ENCODE measurements around the gene DENND2D.

The DENND2D gene

DNA sequence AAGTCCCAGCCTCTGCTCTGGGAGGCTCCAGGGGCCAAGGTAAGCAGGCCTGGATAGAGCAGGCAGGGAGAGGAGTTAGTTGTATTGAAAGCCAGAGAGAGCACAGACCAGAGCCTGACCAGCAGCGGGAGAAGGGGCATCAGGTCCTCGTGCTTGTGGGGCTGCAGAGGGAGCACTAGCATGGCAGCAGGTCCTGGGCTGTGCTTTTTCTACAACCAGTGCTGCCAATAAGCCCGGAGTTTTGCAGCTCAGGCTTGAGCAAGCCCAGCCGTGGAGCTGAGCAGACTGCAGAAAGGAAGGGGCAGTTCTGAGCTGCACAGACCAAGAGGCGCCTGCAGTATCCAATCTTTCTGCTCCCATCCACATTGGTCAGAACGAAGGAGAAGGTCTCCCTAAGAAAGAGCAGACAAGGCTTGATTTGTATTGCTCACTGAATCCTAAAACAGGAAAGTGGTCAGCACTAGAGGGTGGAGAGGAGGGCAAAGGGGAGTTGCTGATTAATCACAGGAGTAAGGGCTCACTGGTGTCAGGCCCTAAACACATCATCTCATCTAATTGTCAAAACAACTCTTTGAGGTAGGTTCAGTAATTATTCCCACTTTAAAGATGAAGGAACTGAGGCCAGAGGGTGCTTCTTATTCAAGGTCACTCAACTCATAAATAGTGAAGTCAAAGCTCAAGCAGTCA is 2.7 kb downstream of the DENND2D start:
- ChIA-PET POLR2A (no interaction called here), CTCF (interaction anchor here (1.0 to 10.2 kb wide), 9 partner anchors 9 to 472 kb away, joined by 3 to 123 read pairs (median 4); no protein-coding TSS in a partner anchor)
- no peak overlapping the region for H3K4me3 ChIP-seq (ENCODE audit: control insufficient read depth in 1 of 7, extremely low read depth in 1 of 7, insufficient read depth in 4 of 7, low read depth in 2 of 7, low read length in 6 of 7)
- peak; percentile 55 to 76 (median 64) for DNase-seq
- H3K27ac ChIP-seq (ENCODE audit: insufficient read depth in 1 of 2, low read depth in 1 of 2, low read length in 2 of 2, poor library complexity in 1 of 2, severe bottlenecking in 2 of 2) = no peak overlapping the region
- H3K36me3 ChIP-seq (ENCODE audit: control insufficient read depth in 4 of 4, insufficient read depth in 4 of 4, low read length in 3 of 4) = peaks cover 0 to 31% (median 10%) of the 10 kb centered on the region in 4 experiments
- H3K27me3 ChIP-seq (replicated peaks in 2 of 5; ENCODE audit: control insufficient read depth in 4 of 5, insufficient read depth in 5 of 5, low read length in 4 of 5) = no peaks in the 10 kb centered on the region
- H3K9me3 ChIP-seq (ENCODE audit: control extremely low read depth in 1 of 5, control insufficient read depth in 4 of 5, insufficient read depth in 2 of 5, low read depth in 1 of 5, low read length in 4 of 5) = no peaks in the 10 kb centered on the region
- H3K4me1 ChIP-seq (ENCODE audit: control extremely low read depth in 1 of 4, control insufficient read depth in 4 of 4, insufficient read depth in 4 of 4, low read length in 3 of 4) = peaks cover 14 to 70% (median 38%) of the 10 kb centered on the region in 4 experiments
- 74% methylated on average over 4 of the region's 6 CpGs for WGBS (ENCODE audit: insufficient coverage)

DNA sequence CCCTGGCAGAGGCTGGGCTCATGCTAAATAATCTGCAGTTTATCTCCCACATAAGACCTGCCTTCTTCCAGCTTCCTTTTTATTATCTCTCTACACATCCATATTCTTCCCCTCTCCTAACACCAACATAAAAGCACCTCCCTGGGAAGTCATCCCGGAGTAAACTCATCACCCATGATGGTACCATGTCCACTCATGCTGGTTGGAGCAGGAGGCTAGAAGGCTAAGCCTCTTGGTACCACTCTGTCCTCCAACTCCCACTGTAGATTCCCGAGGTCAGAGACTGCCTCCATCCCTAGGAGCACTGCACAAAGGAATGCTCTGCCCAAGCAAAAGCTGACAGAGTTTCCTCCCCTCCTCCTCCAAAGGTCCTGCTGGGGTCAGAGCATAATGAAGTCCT is 4.2 kb downstream of the DENND2D start:
- H3K9me3 ChIP-seq (ENCODE audit: control extremely low read depth in 1 of 5, control insufficient read depth in 4 of 5, insufficient read depth in 2 of 5, low read depth in 1 of 5, low read length in 4 of 5) = no peaks in the 10 kb centered on the region
- H3K4me1 ChIP-seq (ENCODE audit: control extremely low read depth in 1 of 4, control insufficient read depth in 4 of 4, insufficient read depth in 4 of 4, low read length in 3 of 4) = peaks cover 6 to 63% (median 33%) of the 10 kb centered on the region in 4 experiments
- H3K27me3 ChIP-seq (replicated peaks in 2 of 5; ENCODE audit: control insufficient read depth in 4 of 5, insufficient read depth in 5 of 5, low read length in 4 of 5) = no peaks in the 10 kb centered on the region
- H3K4me3 ChIP-seq (ENCODE audit: control insufficient read depth in 1 of 7, extremely low read depth in 1 of 7, insufficient read depth in 4 of 7, low read depth in 2 of 7, low read length in 6 of 7) = no peak overlapping the region
- DNase-seq = no peak
- 92% methylated on average over 2 of the region's 2 CpGs for WGBS (ENCODE audit: insufficient coverage)
- ChIA-PET CTCF (interaction anchor here (1.2 to 10.2 kb wide), 7 partner anchors 8 to 210 kb away, joined by 3 to 123 read pairs (median 4); no protein-coding TSS in a partner anchor), POLR2A (no interaction called here)
- no peak overlapping the region for H3K27ac ChIP-seq (ENCODE audit: insufficient read depth in 1 of 2, low read depth in 1 of 2, low read length in 2 of 2, poor library complexity in 1 of 2, severe bottlenecking in 2 of 2)
- H3K36me3 ChIP-seq (ENCODE audit: control insufficient read depth in 4 of 4, insufficient read depth in 4 of 4, low read length in 3 of 4) = peaks cover 0 to 42% (median 10%) of the 10 kb centered on the region in 4 experiments

DNA sequence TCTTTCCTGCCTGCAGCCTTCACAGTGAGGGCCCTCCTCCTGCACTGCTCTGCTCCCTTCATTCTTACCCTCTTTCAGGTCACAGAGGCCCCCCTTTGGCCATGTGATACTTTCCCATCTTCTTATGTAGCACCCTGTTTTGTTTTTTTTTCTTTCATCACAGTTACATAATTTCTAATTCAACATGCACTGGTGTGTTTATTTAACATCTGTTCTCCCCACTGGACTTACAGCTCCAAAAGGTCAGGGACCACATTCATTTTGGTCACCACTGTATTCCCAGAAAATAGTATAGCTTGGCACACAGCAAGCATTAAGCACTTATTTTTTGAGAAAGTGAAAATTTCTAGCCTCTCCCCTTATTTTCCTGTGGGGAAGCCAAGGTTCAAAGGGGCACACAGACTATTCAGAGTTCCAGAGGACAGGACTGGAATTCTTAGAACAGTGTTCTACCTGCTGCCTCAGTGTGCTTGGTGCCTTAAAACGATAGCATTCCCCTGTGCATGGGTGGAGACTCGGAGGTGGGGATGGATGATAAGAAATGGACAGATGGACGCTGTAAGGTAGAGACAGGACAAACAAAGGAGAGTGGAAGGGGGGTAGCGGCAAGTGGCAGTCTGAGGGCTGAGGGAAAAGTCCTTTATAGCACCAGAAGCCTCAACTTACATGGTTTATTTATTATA is 5.3 kb downstream of the DENND2D start:
- ChIA-PET CTCF (interaction anchor here (1.3 to 10.2 kb wide), 4 partner anchors 24 to 211 kb away, joined by 3 to 123 read pairs (median 6); no protein-coding TSS in a partner anchor), POLR2A (no interaction called here)
- DNase-seq = no peak
- Histone ChIP-seq H3K27me3 (replicated peaks in 2 of 5; ENCODE audit: control insufficient read depth in 4 of 5, insufficient read depth in 5 of 5, low read length in 4 of 5) (no peaks in the 10 kb centered on the region), H3K27ac (ENCODE audit: insufficient read depth in 1 of 2, low read depth in 1 of 2, low read length in 2 of 2, poor library complexity in 1 of 2, severe bottlenecking in 2 of 2) (no peak overlapping the region), H3K4me3 (ENCODE audit: control insufficient read depth in 1 of 7, extremely low read depth in 1 of 7, insufficient read depth in 4 of 7, low read depth in 2 of 7, low read length in 6 of 7) (no peak overlapping the region), H3K4me1 (ENCODE audit: control extremely low read depth in 1 of 4, control insufficient read depth in 4 of 4, insufficient read depth in 4 of 4, low read length in 3 of 4) (peaks cover 6 to 52% (median 25%) of the 10 kb centered on the region in 4 experiments), H3K36me3 (ENCODE audit: control insufficient read depth in 4 of 4, insufficient read depth in 4 of 4, low read length in 3 of 4) (peaks cover 3 to 49% (median 12%) of the 10 kb centered on the region in 4 experiments), H3K9me3 (ENCODE audit: control extremely low read depth in 1 of 5, control insufficient read depth in 4 of 5, insufficient read depth in 2 of 5, low read depth in 1 of 5, low read length in 4 of 5) (no peaks in the 10 kb centered on the region)
- 100% methylated on average over 3 of the region's 4 CpGs for WGBS (ENCODE audit: insufficient coverage)

DNA sequence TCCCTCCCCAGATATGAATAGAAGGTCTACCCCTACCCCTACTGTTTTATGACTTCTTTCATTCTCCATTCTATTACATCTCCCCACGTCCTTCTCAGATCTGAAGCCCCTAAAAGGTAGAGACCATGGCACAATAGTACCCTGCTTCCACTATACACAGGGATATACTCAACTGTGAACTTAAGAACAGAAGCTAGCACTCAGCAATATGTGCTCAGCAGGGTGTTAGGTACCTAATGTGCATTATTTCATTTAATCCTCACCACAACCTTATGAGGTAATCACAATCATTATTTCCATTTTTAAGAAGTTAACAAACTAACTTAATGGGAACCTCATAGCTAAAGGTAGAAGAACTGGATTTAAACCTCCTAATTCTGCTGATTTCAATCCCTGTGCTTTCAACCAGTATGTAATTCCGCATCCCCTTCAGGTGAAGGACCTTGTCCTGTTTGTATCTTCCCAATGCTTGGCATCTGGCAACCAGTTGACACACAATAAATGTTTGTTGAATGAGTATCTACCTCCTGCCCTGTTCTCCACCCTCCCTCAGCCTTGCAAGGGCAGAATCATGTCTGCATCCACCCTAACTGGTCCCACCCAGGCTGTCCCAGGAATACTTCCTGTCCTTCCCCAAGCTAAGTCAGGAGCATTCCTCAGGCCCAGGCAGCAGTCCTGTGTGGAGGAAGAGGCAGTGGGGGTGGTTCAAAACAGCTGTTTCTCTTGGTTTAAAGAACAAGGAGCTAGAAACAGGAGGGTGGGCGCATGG is 6.5 kb downstream of the DENND2D start:
- Histone ChIP-seq H3K4me1 (ENCODE audit: control extremely low read depth in 1 of 4, control insufficient read depth in 4 of 4, insufficient read depth in 4 of 4, low read length in 3 of 4) (peaks cover 6 to 40% (median 14%) of the 10 kb centered on the region in 4 experiments), H3K27ac (ENCODE audit: insufficient read depth in 1 of 2, low read depth in 1 of 2, low read length in 2 of 2, poor library complexity in 1 of 2, severe bottlenecking in 2 of 2) (no peak overlapping the region), H3K27me3 (replicated peaks in 2 of 5; ENCODE audit: control insufficient read depth in 4 of 5, insufficient read depth in 5 of 5, low read length in 4 of 5) (no peaks in the 10 kb centered on the region), H3K9me3 (ENCODE audit: control extremely low read depth in 1 of 5, control insufficient read depth in 4 of 5, insufficient read depth in 2 of 5, low read depth in 1 of 5, low read length in 4 of 5) (no peaks in the 10 kb centered on the region), H3K4me3 (ENCODE audit: control insufficient read depth in 1 of 7, extremely low read depth in 1 of 7, insufficient read depth in 4 of 7, low read depth in 2 of 7, low read length in 6 of 7) (no peak overlapping the region), H3K36me3 (ENCODE audit: control insufficient read depth in 4 of 4, insufficient read depth in 4 of 4, low read length in 3 of 4) (peaks cover 9 to 56% (median 15%) of the 10 kb centered on the region in 4 experiments)
- ChIA-PET POLR2A (no interaction called here), CTCF (interaction anchor here (0.7 to 2.6 kb wide), 4 partner anchors 10 to 140 kb away, joined by 3 to 9 read pairs (median 4); no protein-coding TSS in a partner anchor)
- no peak for DNase-seq
- WGBS (ENCODE audit: insufficient coverage) = 100% methylated on average over 3 of the region's 3 CpGs

DNA sequence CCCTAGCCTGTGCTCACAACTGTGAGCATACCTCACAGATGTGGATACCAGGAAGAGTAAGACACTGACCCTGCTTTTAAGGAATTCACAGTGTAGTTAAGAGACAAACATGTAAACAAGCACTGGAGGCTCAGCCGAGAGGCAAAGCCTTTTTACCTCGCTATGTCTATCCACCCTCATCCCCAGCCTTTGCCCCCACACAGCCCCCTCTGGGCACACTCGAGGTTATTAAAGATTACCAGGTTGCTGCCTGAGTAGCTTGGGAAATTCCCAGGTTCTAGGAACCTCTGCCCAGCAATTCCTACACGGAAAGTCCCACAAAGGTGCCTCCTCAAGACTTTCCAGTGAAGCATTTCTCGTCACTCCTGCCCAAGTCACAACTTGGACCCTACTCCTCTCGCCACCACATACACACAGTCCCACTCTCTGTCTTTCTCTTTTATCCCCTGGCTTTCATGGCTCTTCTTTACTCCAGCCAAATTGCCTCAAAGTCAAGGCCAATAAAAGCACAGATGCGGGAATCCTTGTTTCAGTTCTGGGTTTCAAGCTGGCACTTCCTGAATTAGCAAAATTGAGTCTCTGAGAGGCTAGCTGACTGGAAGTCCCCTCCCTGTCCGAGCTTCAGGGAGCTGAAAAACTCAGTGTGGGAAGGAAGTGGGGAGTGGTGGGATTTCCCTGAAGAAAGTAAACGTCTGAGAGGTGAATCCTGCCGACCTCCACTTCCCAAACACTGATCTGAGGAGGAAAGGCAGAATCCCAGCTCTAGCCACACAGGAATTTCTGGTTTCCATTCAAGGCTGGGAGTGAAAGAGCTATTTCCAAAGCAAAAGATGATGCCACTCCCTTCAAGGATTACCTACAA is 7.6 kb downstream of the DENND2D start:
- Histone ChIP-seq H3K4me3 (ENCODE audit: control insufficient read depth in 1 of 7, extremely low read depth in 1 of 7, insufficient read depth in 4 of 7, low read depth in 2 of 7, low read length in 6 of 7) (peak overlapping the region in 2 of 7 experiments; percentile 6 to 24), H3K4me1 (ENCODE audit: control extremely low read depth in 1 of 4, control insufficient read depth in 4 of 4, insufficient read depth in 4 of 4, low read length in 3 of 4) (peaks cover 6 to 35% (median 14%) of the 10 kb centered on the region in 4 experiments), H3K36me3 (ENCODE audit: control insufficient read depth in 4 of 4, insufficient read depth in 4 of 4, low read length in 3 of 4) (peaks cover 11 to 62% (median 20%) of the 10 kb centered on the region in 4 experiments), H3K27ac (ENCODE audit: insufficient read depth in 1 of 2, low read depth in 1 of 2, low read length in 2 of 2, poor library complexity in 1 of 2, severe bottlenecking in 2 of 2) (peak overlapping the region in 1 of 2 experiments; percentile 36), H3K27me3 (replicated peaks in 2 of 5; ENCODE audit: control insufficient read depth in 4 of 5, insufficient read depth in 5 of 5, low read length in 4 of 5) (no peaks in the 10 kb centered on the region), H3K9me3 (ENCODE audit: control extremely low read depth in 1 of 5, control insufficient read depth in 4 of 5, insufficient read depth in 2 of 5, low read depth in 1 of 5, low read length in 4 of 5) (no peaks in the 10 kb centered on the region)
- ChIA-PET CTCF (interaction anchor here (1.1 to 2.6 kb wide), 5 partner anchors 11 to 141 kb away, joined by 3 to 9 read pairs (median 3); no protein-coding TSS in a partner anchor), POLR2A (no interaction called here)
- 53% methylated on average over 10 of the region's 10 CpGs for WGBS (ENCODE audit: insufficient coverage)
- peak in 2 of 3 donors; percentile 49 to 50 for DNase-seq

DNA sequence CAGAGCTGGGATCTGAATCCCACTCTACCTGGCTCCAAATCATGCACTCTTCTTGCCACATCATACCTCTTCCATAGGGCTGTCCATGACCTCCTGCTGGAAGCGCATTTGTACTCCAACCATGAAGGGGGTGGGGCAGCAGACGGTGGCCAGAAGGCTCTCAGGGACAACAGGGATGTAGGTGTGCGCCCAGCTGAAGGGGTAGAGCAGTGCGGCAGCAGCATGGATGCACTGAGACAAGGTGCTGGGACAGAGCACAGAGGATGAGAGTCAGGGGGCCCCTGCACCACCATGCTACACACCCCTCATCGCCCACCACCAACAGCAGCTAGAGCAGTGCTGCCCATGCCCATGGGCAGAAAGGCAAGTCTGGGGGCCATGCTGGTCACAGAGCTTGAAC is 8.4 kb downstream of the DENND2D start:
- DNase-seq = no peak
- ChIA-PET POLR2A (interaction anchor here (0.6 kb wide), 1 partner anchor 196 kb away, joined by 4 read pairs; no protein-coding TSS in a partner anchor), CTCF (interaction anchor here (0.7 to 1.4 kb wide), 6 partner anchors 9 to 208 kb away, joined by 3 to 6 read pairs (median 3); partner anchors contain the start of genes CEPT1 and DRAM2)
- H3K9me3 ChIP-seq (ENCODE audit: control extremely low read depth in 1 of 5, control insufficient read depth in 4 of 5, insufficient read depth in 2 of 5, low read depth in 1 of 5, low read length in 4 of 5) = no peaks in the 10 kb centered on the region
- 100% methylated on average over 3 of the region's 5 CpGs for WGBS (ENCODE audit: insufficient coverage)
- H3K4me3 ChIP-seq (ENCODE audit: control insufficient read depth in 1 of 7, extremely low read depth in 1 of 7, insufficient read depth in 4 of 7, low read depth in 2 of 7, low read length in 6 of 7) = no peak overlapping the region
- H3K27me3 ChIP-seq (replicated peaks in 2 of 5; ENCODE audit: control insufficient read depth in 4 of 5, insufficient read depth in 5 of 5, low read length in 4 of 5) = no peaks in the 10 kb centered on the region
- peaks cover 6 to 27% (median 14%) of the 10 kb centered on the region in 4 experiments for H3K4me1 ChIP-seq (ENCODE audit: control extremely low read depth in 1 of 4, control insufficient read depth in 4 of 4, insufficient read depth in 4 of 4, low read length in 3 of 4)
- no peak overlapping the region for H3K27ac ChIP-seq (ENCODE audit: insufficient read depth in 1 of 2, low read depth in 1 of 2, low read length in 2 of 2, poor library complexity in 1 of 2, severe bottlenecking in 2 of 2)
- H3K36me3 ChIP-seq (ENCODE audit: control insufficient read depth in 4 of 4, insufficient read depth in 4 of 4, low read length in 3 of 4) = peaks cover 14 to 65% (median 26%) of the 10 kb centered on the region in 4 experiments
